ENCODE data around the gene PISD. TPM values are rescaled to one million over a fixed set of nuclear protein-coding genes. Genes with fewer than 3 reads are reported as not detected.

The PISD gene
- total RNA-seq, 1 donor from 2014 or later: 110 TPM

DNA sequence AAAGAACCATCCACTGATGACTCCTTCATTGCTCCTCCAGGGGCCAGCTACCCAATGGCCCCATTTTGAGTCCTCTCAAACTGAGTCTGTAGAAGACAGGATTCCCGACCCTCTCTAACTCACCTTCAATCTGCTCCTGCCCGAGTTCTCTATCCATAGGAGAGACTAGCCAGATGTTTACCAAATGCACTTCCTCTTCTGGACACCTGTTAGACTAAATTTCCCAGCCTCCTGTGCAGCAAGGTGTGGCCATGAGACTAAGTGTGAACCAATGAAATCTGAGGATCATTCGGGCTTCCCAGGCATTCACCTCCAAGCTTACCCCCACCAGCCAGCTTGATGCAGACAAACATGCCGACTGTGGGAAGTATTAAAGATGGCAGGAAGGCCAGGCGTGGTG, 7.6 kb downstream of the PISD start:
- Histone ChIP-seq H3K27ac (no peak overlapping the region), H3K4me1 (no peaks in the 10 kb centered on the region), H3K27me3 (no peaks in the 10 kb centered on the region), H3K9me3 (no peaks in the 10 kb centered on the region), H3K36me3 (peaks cover 0 to 8% of the 10 kb centered on the region in 2 donors), H3K4me3 (no peak overlapping the region)
- TF ChIP-seq, protein P1, sequence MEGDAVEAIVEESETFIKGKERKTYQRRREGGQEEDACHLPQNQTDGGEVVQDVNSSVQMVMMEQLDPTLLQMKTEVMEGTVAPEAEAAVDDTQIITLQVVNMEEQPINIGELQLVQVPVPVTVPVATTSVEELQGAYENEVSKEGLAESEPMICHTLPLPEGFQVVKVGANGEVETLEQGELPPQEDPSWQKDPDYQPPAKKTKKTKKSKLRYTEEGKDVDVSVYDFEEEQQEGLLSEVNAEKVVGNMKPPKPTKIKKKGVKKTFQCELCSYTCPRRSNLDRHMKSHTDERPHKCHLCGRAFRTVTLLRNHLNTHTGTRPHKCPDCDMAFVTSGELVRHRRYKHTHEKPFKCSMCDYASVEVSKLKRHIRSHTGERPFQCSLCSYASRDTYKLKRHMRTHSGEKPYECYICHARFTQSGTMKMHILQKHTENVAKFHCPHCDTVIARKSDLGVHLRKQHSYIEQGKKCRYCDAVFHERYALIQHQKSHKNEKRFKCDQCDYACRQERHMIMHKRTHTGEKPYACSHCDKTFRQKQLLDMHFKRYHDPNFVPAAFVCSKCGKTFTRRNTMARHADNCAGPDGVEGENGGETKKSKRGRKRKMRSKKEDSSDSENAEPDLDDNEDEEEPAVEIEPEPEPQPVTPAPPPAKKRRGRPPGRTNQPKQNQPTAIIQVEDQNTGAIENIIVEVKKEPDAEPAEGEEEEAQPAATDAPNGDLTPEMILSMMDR (IDR thresholded peaks at IDR 0.05): no peak
- DNase-seq (ENCODE audit: low spot score in 2 of 2): no peak
- intact Hi-C loops (cut with DNase I): no loop called here

DNA sequence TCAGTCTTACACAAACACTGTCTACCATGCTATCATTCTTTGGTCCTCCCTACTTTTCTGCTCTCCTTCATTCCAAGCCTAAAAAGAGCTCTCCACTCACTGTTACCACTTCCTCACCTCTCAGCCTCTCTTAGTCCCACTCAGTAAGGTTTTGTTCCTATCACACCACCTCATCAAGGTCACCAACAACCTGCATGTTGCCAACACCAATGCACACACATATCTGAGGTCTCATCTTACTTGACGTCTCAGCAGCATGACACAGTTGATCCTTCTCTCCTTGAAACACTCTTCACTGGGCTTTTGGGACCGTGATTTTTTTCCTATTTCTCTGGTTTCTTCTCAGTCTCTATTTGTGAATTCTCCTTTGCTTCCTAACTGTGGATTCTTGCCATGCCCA, 8.1 kb downstream of the PISD start:
- Histone ChIP-seq H3K36me3 (peaks cover 0 to 13% of the 10 kb centered on the region in 2 donors), H3K27ac (no peak overlapping the region), H3K4me3 (no peak overlapping the region), H3K27me3 (no peaks in the 10 kb centered on the region), H3K9me3 (no peaks in the 10 kb centered on the region), H3K4me1 (no peaks in the 10 kb centered on the region)
- intact Hi-C loops (cut with DNase I): no loop called here
- TF ChIP-seq, protein P1 (IDR thresholded peaks at IDR 0.05): no peak
- no peak for DNase-seq (ENCODE audit: low spot score in 2 of 2)

DNA sequence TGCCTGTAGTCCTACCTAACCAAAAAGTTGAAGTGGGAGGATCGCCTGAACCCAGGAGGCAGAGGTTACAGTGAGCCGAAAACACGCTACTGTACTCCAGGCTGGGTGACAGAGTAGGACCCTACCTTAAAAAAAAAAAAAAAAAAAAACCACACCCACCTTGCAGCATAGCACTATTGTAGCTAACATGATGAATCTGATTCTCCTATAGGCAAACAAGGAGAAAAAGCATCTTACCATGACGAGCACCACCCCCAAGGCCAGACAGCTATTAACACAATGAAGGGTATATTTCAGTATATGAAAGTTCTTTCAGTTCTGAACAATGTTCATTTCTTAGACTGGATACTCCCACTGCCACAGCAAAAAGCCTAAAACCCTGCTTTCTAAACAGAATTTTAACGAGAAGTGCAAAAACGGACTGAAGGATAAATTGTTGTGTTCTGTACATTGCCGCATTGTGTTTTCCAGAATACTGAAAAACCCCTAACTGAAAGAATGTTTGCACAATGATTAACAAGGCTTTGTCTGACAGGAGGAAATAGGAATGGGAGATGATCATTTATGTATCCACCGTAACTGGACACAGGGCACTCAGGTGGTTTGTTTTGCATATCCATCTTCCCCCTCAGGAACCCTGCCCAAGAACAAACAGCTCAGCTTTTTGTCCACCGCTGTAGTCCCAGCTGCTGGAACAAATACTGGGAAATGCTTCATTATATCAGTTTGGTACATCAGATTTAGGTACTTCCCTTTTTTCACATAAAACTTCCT, 8.9 kb downstream of the PISD start:
- H3K4me1 ChIP-seq: no peaks in the 10 kb centered on the region
- H3K4me3 ChIP-seq: no peak overlapping the region
- peaks cover 3 to 19% of the 10 kb centered on the region in 2 donors for H3K36me3 ChIP-seq
- H3K27me3 ChIP-seq: no peaks in the 10 kb centered on the region
- no peak overlapping the region for H3K27ac ChIP-seq
- DNase-seq (ENCODE audit: low spot score in 2 of 2): no peak
- no peaks in the 10 kb centered on the region for H3K9me3 ChIP-seq
- intact Hi-C loops (cut with DNase I): no loop called here
- TF ChIP-seq, protein P1 (IDR thresholded peaks at IDR 0.05): no peak

DNA sequence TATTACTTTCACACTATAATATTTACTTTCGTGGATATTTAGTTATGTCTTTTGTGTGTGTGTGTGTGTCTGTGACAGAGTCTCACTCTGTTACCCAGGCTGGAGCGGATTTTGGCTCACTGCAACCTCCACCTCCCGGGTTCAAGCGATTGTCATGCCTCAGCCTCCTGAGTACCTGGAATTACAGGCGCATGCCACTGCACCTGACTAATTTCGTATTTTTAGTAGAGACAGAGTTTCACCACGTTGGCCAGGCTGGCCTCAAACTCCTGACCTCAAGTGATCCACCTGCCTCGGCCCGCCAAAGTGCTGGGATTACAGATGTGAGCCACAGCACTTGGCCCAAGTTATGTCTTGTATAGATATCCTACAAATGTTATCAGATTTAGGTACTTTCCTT, 9.9 kb downstream of the PISD start:
- Histone ChIP-seq H3K27me3 (no peaks in the 10 kb centered on the region), H3K4me1 (no peaks in the 10 kb centered on the region), H3K4me3 (no peak overlapping the region), H3K27ac (no peak overlapping the region), H3K9me3 (no peaks in the 10 kb centered on the region), H3K36me3 (peaks cover 9 to 29% of the 10 kb centered on the region in 2 donors)
- DNase-seq (ENCODE audit: low spot score in 2 of 2): no peak
- intact Hi-C loops (cut with DNase I): no loop called here
- TF ChIP-seq, protein P1 (IDR thresholded peaks at IDR 0.05): no peak

DNA sequence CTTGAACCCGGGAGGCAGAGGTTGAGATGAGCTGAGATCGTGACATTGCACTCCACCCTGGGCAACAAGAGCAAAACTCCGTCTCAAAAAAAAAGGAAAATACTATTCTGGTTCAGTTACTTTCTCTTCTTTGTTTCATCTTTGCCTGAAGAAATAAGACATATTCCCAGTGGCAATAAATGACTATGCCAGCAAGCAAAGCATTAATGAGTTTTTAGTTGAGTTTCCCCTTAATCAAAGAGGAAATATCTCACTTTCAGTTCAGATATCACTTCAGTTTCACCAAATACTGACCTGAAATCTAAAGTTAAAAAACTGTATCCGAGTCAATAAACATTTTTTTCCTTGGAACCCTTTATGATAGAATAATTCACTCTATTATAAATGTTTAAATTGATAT, 10.4 kb downstream of the PISD start:
- no peak overlapping the region for H3K4me3 ChIP-seq
- no peaks in the 10 kb centered on the region for H3K27me3 ChIP-seq
- no peaks in the 10 kb centered on the region for H3K4me1 ChIP-seq
- H3K9me3 ChIP-seq: no peaks in the 10 kb centered on the region
- intact Hi-C loops (cut with DNase I): no loop called here
- peaks cover 9 to 33% of the 10 kb centered on the region in 2 donors for H3K36me3 ChIP-seq
- TF ChIP-seq, protein P1 (IDR thresholded peaks at IDR 0.05): no peak
- H3K27ac ChIP-seq: no peak overlapping the region
- no peak for DNase-seq (ENCODE audit: low spot score in 2 of 2)

Measured in ascending aorta (tissue), 2 donors.